H1 (cell line): ENCODE data around the gene CACNA1E. TPM values are rescaled to one million over a fixed set of nuclear protein-coding genes. Genes with fewer than 3 reads are reported as not detected.

Source experiments
- CTCF ChIA-PET: fragments of 300-600 bp; sonication (Branson Sonifier 250); formaldehyde crosslinking; loops from one replicate; lab custom pipeline; 2021; ENCODE audit not compliant: partially characterized antibody; lab: Charles Lee
- POLR2A ChIA-PET: fragments of 300-600 bp; sonication (Branson Sonifier 250); formaldehyde crosslinking; loops from one replicate; lab custom pipeline; 2021; ENCODE audit warnings: inconsistent platforms; ENCODE audit not compliant: partially characterized antibody; lab: Charles Lee
- DNase-seq, 2 experiments: peaks; one replicate each; pipeline versions ENCODE4 v3.0.0 to v3.0.0-alpha.2; 2010 to 2022; ENCODE audit warnings: low spot score in 2 of 2, low read depth in 1 of 2, mixed read lengths in 1 of 2
- FAIRE-seq: peaks from 2 replicates; lab custom pipeline; 2011; peaks lifted over from hg19 to GRCh38; lab: Jason Lieb, UNC
- H2AFZ ChIP-seq: 2 replicates; pipeline ENCODE4 v1.8.1; 2012; ENCODE audit warnings: low read length, inconsistent platforms
- H2AK5ac ChIP-seq: 2 replicates; pipeline ENCODE4 v1.6.1; 2013; ENCODE audit warnings: low read depth, low read length
- H2BK120ac ChIP-seq: replicated peaks from 2 replicates; pipeline ENCODE3; 2013; ENCODE audit warnings: low read depth, low read length, inconsistent platforms
- H2BK12ac ChIP-seq: 2 replicates; pipeline ENCODE4 v1.6.1; 2013; ENCODE audit warnings: low read depth, low read length
- H2BK15ac ChIP-seq: 2 replicates; pipeline ENCODE4 v1.6.1; 2013; ENCODE audit warnings: low read length
- H2BK20ac ChIP-seq: 2 replicates; pipeline ENCODE4 v1.6.1; 2013; ENCODE audit warnings: low read length
- H2BK5ac ChIP-seq: 2 replicates; pipeline ENCODE4 v1.6.1; 2013; ENCODE audit warnings: low read depth, low read length
- H3K14ac ChIP-seq: 2 replicates; pipeline ENCODE4 v1.6.1; 2013; ENCODE audit warnings: inconsistent platforms; ENCODE audit not compliant: insufficient read length
- H3K18ac ChIP-seq: 2 replicates; pipeline ENCODE4 v1.6.1; 2013; ENCODE audit warnings: low read length; ENCODE audit errors: extremely low read depth
- H3K23ac ChIP-seq: 2 replicates; pipeline ENCODE4 v1.6.1; 2013; ENCODE audit warnings: inconsistent platforms; ENCODE audit not compliant: insufficient read length
- H3K23me2 ChIP-seq: 2 replicates; pipeline ENCODE4 v1.6.1; 2013; ENCODE audit warnings: low read depth, low read length
- H3K27ac ChIP-seq: 2 replicates; pipeline ENCODE4 v1.6.1; 2011; ENCODE audit warnings: low read depth, low read length, inconsistent platforms
- H3K27me3 ChIP-seq, 4 experiments: replicated peaks in 1 of 4; 1 replicate in 1 of 4; 2 replicates in 3 of 4; pipeline versions ENCODE4 v1.6.1 to v1.8.1; 2011 to 2013; ENCODE audit warnings: low read length in 3 of 4, mild to moderate bottlenecking in 3 of 4, inconsistent platforms in 2 of 4, mixed read lengths in 2 of 4, moderate library complexity in 1 of 4; ENCODE audit not compliant: control insufficient read depth in 3 of 4, insufficient read depth in 3 of 4; ENCODE audit errors: extremely low read depth in 1 of 4
- H3K36me3 ChIP-seq, 4 experiments: 2 replicates each; pipeline versions ENCODE4 v1.6.1 to v1.8.1; 2011 to 2013; ENCODE audit warnings: mild to moderate bottlenecking in 4 of 4, low read length in 3 of 4, moderate library complexity in 2 of 4, control low read depth in 1 of 4, inconsistent platforms in 1 of 4; ENCODE audit not compliant: insufficient read depth in 4 of 4, control insufficient read depth in 2 of 4
- H3K4ac ChIP-seq: replicated peaks from 2 replicates; pipeline ENCODE3; 2013; ENCODE audit warnings: low read length, low read depth, mixed read lengths, inconsistent platforms; ENCODE audit not compliant: insufficient read length
- H3K4me1 ChIP-seq, 4 experiments: replicated peaks in 1 of 4; 1 replicate in 1 of 4; 2 replicates in 3 of 4; pipeline versions ENCODE4 v1.6.1 to v1.8.1; 2011 to 2013; ENCODE audit warnings: low read length in 3 of 4, inconsistent platforms in 2 of 4, mixed read lengths in 1 of 4; ENCODE audit not compliant: insufficient read depth in 4 of 4, control insufficient read depth in 3 of 4
- H3K4me2 ChIP-seq, 2 experiments: 2 replicates each; pipeline versions ENCODE4 v1.6.1 to v1.8.1; 2011 to 2013; ENCODE audit warnings: low read depth in 2 of 2, low read length in 2 of 2, control low read depth in 1 of 2, inconsistent platforms in 1 of 2, mild to moderate bottlenecking in 1 of 2; ENCODE audit not compliant: insufficient read depth in 1 of 2
- H3K4me3 ChIP-seq, 4 experiments: fragments of 200-600, 300-600 bp in 1 of 4; sonication (generic), shearing (Covaris generic), sonication (Bioruptor Twin) in 1 of 4; 2 replicates each; pipeline versions ENCODE4 v1.5.1 to v1.8.1; 2011 to 2016; ENCODE audit warnings: low read length in 4 of 4, low read depth in 3 of 4, control low read depth in 2 of 4, inconsistent platforms in 2 of 4, mild to moderate bottlenecking in 2 of 4, mixed read lengths in 1 of 4, moderate library complexity in 1 of 4; ENCODE audit not compliant: insufficient read depth in 2 of 4; ENCODE audit errors: extremely low read depth in 1 of 4
- H3K56ac ChIP-seq: replicated peaks from 2 replicates; pipeline ENCODE3; 2013; ENCODE audit warnings: low read depth, mild to moderate bottlenecking, mixed read lengths, low read length, inconsistent platforms; ENCODE audit not compliant: insufficient read length
- H3K79me1 ChIP-seq: 2 replicates; pipeline ENCODE4 v1.6.1; 2013; ENCODE audit warnings: low read depth, low read length, control low read depth
- H3K79me2 ChIP-seq, 2 experiments: 2 replicates each; pipeline versions ENCODE4 v1.6.1 to v1.8.1; 2012 to 2013; ENCODE audit warnings: low read length in 2 of 2, mild to moderate bottlenecking in 2 of 2, inconsistent platforms in 1 of 2; ENCODE audit not compliant: insufficient read depth in 2 of 2, control insufficient read depth in 1 of 2
- H3K9ac ChIP-seq, 4 experiments: replicated peaks in 1 of 4; 1 replicate in 1 of 4; 2 replicates in 3 of 4; pipeline versions ENCODE4 v1.6.1 to v1.8.1; 2011 to 2013; ENCODE audit warnings: low read depth in 3 of 4, low read length in 3 of 4, control low read depth in 2 of 4, mild to moderate bottlenecking in 2 of 4, moderate library complexity in 2 of 4, inconsistent platforms in 1 of 4; ENCODE audit errors: extremely low read depth in 1 of 4
- H3K9me3 ChIP-seq, 2 experiments: 2 replicates each; pipeline versions ENCODE4 v1.6.1 to v1.8.1; 2012 to 2013; ENCODE audit warnings: mild to moderate bottlenecking in 2 of 2, moderate library complexity in 2 of 2, control low read depth in 1 of 2, inconsistent platforms in 1 of 2, low read depth in 1 of 2, low read length in 1 of 2, mixed read lengths in 1 of 2; ENCODE audit not compliant: insufficient read depth in 2 of 2
- H4K20me1 ChIP-seq, 2 experiments: replicated peaks in 1 of 2; 2 replicates each; pipeline versions ENCODE3 to v1.8.1; 2011 to 2013; ENCODE audit warnings: inconsistent platforms in 2 of 2, low read length in 2 of 2, mild to moderate bottlenecking in 1 of 2; ENCODE audit not compliant: insufficient read depth in 2 of 2, control insufficient read depth in 1 of 2
- H4K5ac ChIP-seq: 2 replicates; pipeline ENCODE4 v1.6.1; 2013; ENCODE audit warnings: low read length, low read depth, mixed read lengths, inconsistent platforms; ENCODE audit not compliant: insufficient read length
- H4K8ac ChIP-seq: 2 replicates; pipeline ENCODE4 v1.8.0; 2013; ENCODE audit warnings: mild to moderate bottlenecking, moderate library complexity, low read length, inconsistent platforms; ENCODE audit not compliant: insufficient read depth; ENCODE audit errors: extremely low read depth
- H4K91ac ChIP-seq: replicated peaks from 2 replicates; pipeline ENCODE3; 2013; ENCODE audit warnings: low read length, mixed read lengths, inconsistent platforms; ENCODE audit not compliant: insufficient read length
- BACH1 ChIP-seq: IDR thresholded peaks from 2 replicates; pipeline ENCODE4 v1.6.1; 2012; ENCODE audit warnings: low read length, improper control_type of control experiment
- CHD1 ChIP-seq: IDR thresholded peaks from 2 replicates; pipeline ENCODE4 v1.6.1; 2012; ENCODE audit warnings: low read depth, low read length, improper control_type of control experiment
- E2F6 ChIP-seq: IDR thresholded peaks from 2 replicates; pipeline ENCODE4 v1.6.1; 2012; ENCODE audit warnings: inconsistent platforms
- EZH2 ChIP-seq: fragments of 200-600 bp; sonication (generic); IDR thresholded peaks from 2 replicates; pipeline ENCODE4 v1.7.1; 2012; ENCODE audit warnings: low read depth, mild to moderate bottlenecking, moderate library complexity, low read length, inconsistent platforms; ENCODE audit not compliant: severe bottlenecking
- JUN ChIP-seq: IDR thresholded peaks from 2 replicates; pipeline ENCODE4 v1.6.1; 2011; ENCODE audit warnings: low read depth, mild to moderate bottlenecking, improper control_type of control experiment, low read length
- PHF8 ChIP-seq: fragments of 200-600 bp; sonication (generic); conservative IDR thresholded peaks from 2 replicates; pipeline ENCODE4 v1.7.1; 2012; ENCODE audit warnings: low read depth, mild to moderate bottlenecking, inconsistent platforms, low read length, moderate library complexity
- POLR2A ChIP-seq, 2 experiments: IDR thresholded peaks; 1 replicate in 1 of 2; 2 replicates in 1 of 2; pipeline ENCODE4 v1.6.1; 2011; ENCODE audit warnings: low read depth in 2 of 2, low read length in 2 of 2, mild to moderate bottlenecking in 2 of 2; ENCODE audit errors: control extremely low read depth in 1 of 2
- POLR2AphosphoS5 ChIP-seq: IDR thresholded peaks from 2 replicates; pipeline ENCODE4 v1.6.1; 2011; ENCODE audit warnings: low read depth, low read length
- RNF2 ChIP-seq: fragments of 200-900, 300-1000 bp; sonication (generic); IDR thresholded peaks from 2 replicates; pipeline ENCODE4 v1.7.1; 2016; ENCODE audit warnings: borderline replicate concordance, low read depth, mild to moderate bottlenecking, antibody characterized with exemption, low read length; ENCODE audit not compliant: poor library complexity, severe bottlenecking; ENCODE audit errors: missing control alignments
- SIN3A ChIP-seq, 2 experiments: IDR thresholded peaks in 1 of 2; conservative IDR thresholded peaks in 1 of 2; 2 replicates each; pipeline ENCODE4 v1.6.1; 2011 to 2012; ENCODE audit warnings: low read length in 2 of 2, improper control_type of control experiment in 1 of 2, low read depth in 1 of 2, mild to moderate bottlenecking in 1 of 2
- SIRT6 ChIP-seq: IDR thresholded peaks from one replicate; pipeline ENCODE4 v1.7.1; 2012; ENCODE audit warnings: low read length, inconsistent platforms
- SP4 ChIP-seq: IDR thresholded peaks from 2 replicates; pipeline ENCODE4 v1.6.1; 2012; ENCODE audit warnings: low read length, inconsistent platforms
- SUZ12 ChIP-seq: fragments of 200-600 bp; sonication (generic); IDR thresholded peaks from 2 replicates; pipeline ENCODE4 v1.6.1; 2012; ENCODE audit warnings: mild to moderate bottlenecking, inconsistent platforms, low read length, moderate library complexity, mixed read lengths
- TBP ChIP-seq: IDR thresholded peaks from 2 replicates; pipeline ENCODE4 v1.6.1; 2011; ENCODE audit warnings: low read depth, low read length, improper control_type of control experiment
- YY1 ChIP-seq: IDR thresholded peaks from 2 replicates; pipeline ENCODE4 v1.6.1; 2011; ENCODE audit warnings: low read depth, mild to moderate bottlenecking, low read length
- whole genome bisulfite sequencing, 2 experiments: shearing (Covaris generic) in 1 of 2; methylation state at CpG; one replicate each; pipeline versions ENCODE4 v1.1.6 to v1.1.7; 2013 to 2015; ENCODE audit warnings: low lambda C conversion rate in 2 of 2, mixed read lengths in 2 of 2, inconsistent platforms in 1 of 2, low coverage in 1 of 2, missing lambda C conversion rate in 1 of 2; ENCODE audit not compliant: insufficient replicate concordance in 2 of 2, insufficient coverage in 1 of 2, insufficient read length in 1 of 2; ENCODE audit errors: extremely low coverage in 1 of 2, missing lambda C conversion rate in 1 of 2; 5-methylcytosine and 5-hydroxymethylcytosine counted together
- polyA plus RNA-seq, 7 experiments: library from polyadenylated mRNA; depleted of rRNA in 3 of 7; stranded (reverse) in 5 of 7; unstranded in 2 of 7; fragments of >200 nt in 5 of 7; fragments of 200-250 nt in 2 of 7; gene quantifications; 1 replicate in 5 of 7; 2 replicates in 1 of 7; 4 replicates in 1 of 7; pipeline versions ENCODE4 v1.2.1 to v1.2.3, GENCODE V29; 2011 to 2013; ENCODE audit warnings: missing spikeins in 2 of 7, mixed read lengths in 2 of 7
- total RNA-seq: library from RNA; stranded (reverse); fragmentation: NEBNext Ultra II Directional; extraction: Animal tissue kit (Norgen Biotek cat#: 25700); gene quantifications from 2 replicates; pipeline ENCODE4 v1.2.1, GENCODE V29; 2021

Gene CACNA1E
- total and polyA plus RNA-seq, 2 of the 8 experiments (the other 6 are each of a cell fraction or from before 2014, with no cell fraction given): 0.98 to 1.3 TPM

GRCh38 chr1:181793831-181794230 lies 310.5 kb downstream of the CACNA1E start:
- Histone ChIP-seq H2AK5ac (no peak overlapping the region), H3K9ac (no peak overlapping the region), H3K4me1 (no peaks in the 10 kb centered on the region), H4K8ac (no peak overlapping the region), H4K5ac (no peak overlapping the region), H3K23me2 (no peaks in the 10 kb centered on the region), H3K79me2 (no peaks in the 10 kb centered on the region), H2AFZ (no peak overlapping the region), H2BK20ac (no peak overlapping the region), H3K27ac (no peak overlapping the region), H3K27me3 (no peaks in the 10 kb centered on the region), H3K79me1 (no peaks in the 10 kb centered on the region), H2BK5ac (no peak overlapping the region), H2BK15ac (no peak overlapping the region), H3K9me3 (no peaks in the 10 kb centered on the region), H3K18ac (no peak overlapping the region), H3K4me2 (no peak overlapping the region), H2BK12ac (no peak overlapping the region), H3K23ac (no peak overlapping the region), H4K91ac (no peak overlapping the region), H3K14ac (no peak overlapping the region), H3K56ac (no peak overlapping the region), H3K4ac (no peak overlapping the region), H4K20me1 (no peaks in the 10 kb centered on the region), H3K36me3 (no peaks in the 10 kb centered on the region), H3K4me3 (no peak overlapping the region), H2BK120ac (no peak overlapping the region)
- POLR2A ChIA-PET: no interaction called here
- FAIRE-seq (no peak), DNase-seq (no peak)
- 90% methylated on average over 7 of the region's 7 CpGs; no CpG with 5 or more reads in 1 of the 2 experiments for WGBS, 2 experiments
- CTCF ChIA-PET: interaction anchor here (1.2 kb wide), 1 partner anchor 412 kb away, joined by 3 read pairs; no protein-coding TSS in a partner anchor
- TF ChIP-seq YY1 (no peak), SUZ12 (no peak), BACH1 (no peak), JUN (no peak), E2F6 (no peak), CHD1 (no peak), EZH2 (no peak), PHF8 (no peak), SIRT6 (no peak), POLR2A (IDR thresholded peaks at IDR 0.05; ENCODE audit: control extremely low read depth in 1 of 2, low read depth in 2 of 2, low read length in 2 of 2) (no peak), SIN3A (conservative IDR thresholded peaks at IDR 0.05 in 1 of 2, IDR thresholded peaks at IDR 0.05 in 1 of 2; ENCODE audit: low read depth in 1 of 2, low read length in 2 of 2) (no peak), POLR2AphosphoS5 (no peak), RNF2 (no peak), TBP (no peak), SP4 (no peak)
